HG02588 (cell line): ENCODE measurements around the gene FOXP3.

Source experiments
- ATAC-seq: cut with Tn5 transposase; IDR thresholded peaks from one replicate; pipeline ENCODE4 v1.9.1; 2021; ENCODE audit warnings: mild to moderate bottlenecking, moderate library complexity; ENCODE audit not compliant: unreplicated experiment

FOXP3 gene

GRCh38 chrX:49254639-49255038 is 9.9 kb downstream of the FOXP3 start:
- ATAC-seq = no peak

DNA sequence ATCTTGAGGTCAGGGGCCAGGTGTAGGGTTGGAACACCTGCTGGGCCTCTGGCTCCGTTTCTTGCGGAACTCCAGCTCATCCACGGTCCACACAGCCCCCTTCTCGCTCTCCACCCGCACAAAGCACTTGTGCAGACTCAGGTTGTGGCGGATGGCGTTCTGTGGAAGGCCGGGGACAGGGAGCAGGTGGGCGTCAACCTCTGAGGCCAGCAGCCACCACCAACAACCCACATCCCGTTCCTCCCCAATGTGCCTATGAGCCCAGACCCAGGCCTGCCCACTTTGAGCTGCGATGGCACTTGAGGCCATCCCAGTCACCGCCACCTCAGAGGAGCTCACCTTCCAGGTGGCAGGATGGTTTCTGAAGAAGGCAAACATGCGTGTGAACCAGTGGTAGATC is 13.2 kb downstream of the FOXP3 start:
- ATAC-seq = no peak

GRCh38 chrX:49250578-49250977 is 13.9 kb downstream of the FOXP3 start:
- ATAC-seq = no peak

- no peak for ATAC-seq
Measured at GRCh38 chrX:49250066-49250465, 14.4 kb downstream of the FOXP3 start.

DNA sequence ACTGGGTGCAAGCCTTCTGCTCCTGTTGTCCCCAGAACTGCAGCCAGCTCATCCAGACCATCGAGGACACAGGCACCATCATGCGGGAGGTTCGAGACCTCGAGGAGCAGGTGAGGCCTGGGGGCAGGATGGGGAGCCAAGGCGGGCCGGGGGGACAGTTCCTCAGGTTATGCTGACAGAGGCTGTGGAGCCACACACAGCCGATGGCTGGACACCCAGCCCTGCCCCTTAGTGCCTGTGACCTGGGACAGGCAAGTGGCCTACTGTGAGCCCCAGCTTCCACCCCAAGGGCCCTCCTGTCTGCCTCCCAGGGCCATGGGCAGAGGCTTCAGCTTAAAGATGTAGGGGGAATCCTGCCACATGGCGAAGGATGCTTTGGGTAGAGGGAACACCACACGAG is 14.9 kb downstream of the FOXP3 start:
- no peak for ATAC-seq

DNA sequence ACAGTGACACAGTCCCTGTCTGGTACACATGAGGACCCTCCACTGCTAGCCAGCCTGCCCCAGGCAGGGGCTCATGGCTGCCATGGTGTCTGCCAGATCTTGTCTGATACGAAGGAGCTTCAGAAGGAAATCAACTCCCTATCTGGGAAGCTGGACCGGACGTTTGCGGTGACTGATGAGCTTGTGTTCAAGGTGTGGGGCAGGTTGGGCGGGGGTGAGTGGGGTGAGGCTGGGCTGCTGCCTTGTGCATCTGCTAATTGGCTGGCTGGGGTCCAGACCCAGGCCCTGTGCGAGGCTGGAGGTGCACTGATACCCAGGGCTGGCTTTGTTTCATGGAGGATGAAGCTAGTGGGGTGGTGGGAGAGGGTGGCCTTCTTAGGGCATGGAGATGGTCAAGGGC is 15.4 kb downstream of the FOXP3 start:
- ATAC-seq = no peak

DNA sequence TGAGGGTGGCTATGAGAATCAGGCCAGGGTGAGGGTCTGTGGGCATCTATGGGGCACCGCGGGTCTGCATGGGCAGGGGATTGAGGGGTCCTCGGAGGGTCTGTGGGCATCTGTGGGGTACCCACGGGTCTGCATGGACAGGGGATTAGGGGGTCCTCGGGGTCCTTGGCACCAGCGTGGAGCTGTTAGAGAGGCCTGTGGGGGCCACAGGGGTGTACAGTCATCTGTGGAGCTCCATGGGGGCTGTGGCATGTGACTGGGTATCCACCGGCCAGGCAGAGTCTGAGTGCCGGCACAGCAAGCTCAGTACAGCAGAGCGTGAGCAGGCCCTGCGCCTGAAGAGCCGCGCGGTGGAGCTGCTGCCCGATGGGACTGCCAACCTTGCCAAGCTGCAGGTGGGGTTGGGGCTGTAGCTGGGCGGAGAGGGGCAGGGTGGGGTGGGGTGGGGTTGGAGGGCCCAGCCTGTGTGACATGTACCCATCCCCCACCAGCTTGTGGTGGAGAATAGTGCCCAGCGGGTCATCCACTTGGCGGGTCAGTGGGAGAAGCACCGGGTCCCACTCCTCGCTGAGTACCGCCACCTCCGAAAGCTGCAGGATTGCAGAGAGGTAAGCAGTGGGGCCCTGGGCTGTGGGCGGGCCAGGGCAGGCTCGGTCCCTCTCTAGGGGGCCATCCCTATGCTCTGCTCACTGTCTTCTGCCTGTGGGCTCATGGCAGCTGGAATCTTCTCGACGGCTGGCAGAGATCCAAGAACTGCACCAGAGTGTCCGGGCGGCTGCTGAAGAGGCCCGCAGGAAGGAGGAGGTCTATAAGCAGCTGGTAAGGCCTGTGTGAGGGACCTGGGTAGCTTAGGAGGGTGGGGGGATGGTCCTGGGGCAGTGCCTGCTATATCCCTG is 16.3 kb downstream of the FOXP3 start:
- no peak for ATAC-seq

DNA sequence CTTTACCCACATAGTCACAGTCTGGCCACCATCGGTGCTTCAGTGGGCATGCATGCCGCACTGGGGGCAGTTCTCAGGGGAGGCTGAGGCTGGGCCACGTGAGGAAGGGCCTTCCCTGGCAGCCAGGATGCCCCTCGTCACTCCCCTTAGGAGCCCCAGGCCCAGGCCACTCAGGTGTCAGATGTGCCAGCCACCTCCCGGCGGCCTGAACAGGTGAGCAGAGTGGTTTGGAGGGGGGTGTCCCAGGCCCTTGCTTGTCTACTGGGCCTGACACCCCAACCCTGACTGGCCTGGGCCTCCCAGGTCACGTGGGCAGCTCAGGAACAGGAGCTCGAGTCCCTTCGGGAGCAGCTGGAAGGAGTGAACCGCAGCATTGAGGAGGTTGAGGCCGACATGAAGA is 17.2 kb downstream of the FOXP3 start:
- no peak for ATAC-seq

DNA sequence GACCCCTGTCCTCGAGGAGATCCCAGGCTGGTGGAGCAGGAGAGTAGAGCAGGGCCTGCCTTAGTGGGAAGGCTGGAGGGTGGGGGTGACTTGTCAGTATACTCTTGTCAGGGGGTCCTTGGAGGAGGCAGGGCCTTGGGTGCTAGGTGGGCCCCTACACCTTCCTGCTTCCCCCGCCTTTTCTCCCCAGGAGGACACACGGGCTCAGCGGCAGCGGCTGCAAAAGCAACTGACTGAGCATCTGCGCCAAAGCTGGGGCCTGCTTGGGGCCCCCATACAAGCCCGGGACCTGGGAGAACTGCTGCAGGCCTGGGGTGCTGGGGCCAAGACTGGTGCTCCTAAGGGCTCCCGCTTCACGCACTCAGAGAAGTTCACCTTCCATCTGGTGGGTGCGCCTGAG is 18.0 kb downstream of the FOXP3 start:
- ATAC-seq = no peak

- no peak for ATAC-seq
Measured at GRCh38 chrX:49244207-49244606, 20.3 kb downstream of the FOXP3 start.

DNA sequence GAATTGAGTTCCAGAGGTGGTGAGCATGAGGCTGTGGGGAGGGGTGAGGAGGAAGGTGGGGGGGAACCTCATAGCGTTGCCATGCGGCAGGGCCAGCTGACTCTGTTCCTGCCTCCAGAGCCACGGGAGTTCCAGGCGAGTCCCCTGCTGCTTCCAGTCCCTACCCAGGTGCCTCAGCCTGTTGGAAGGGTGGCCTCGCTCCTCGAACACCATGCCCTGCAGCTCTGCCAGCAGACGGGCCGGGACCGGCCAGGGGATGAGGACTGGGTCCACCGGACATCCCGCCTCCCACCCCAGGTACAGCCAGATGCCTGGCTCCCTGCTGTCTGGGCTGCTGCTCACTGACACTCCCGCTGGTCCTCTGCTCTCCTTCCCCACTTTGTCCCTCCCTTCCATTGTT is 21.3 kb downstream of the FOXP3 start:
- ATAC-seq = no peak

DNA sequence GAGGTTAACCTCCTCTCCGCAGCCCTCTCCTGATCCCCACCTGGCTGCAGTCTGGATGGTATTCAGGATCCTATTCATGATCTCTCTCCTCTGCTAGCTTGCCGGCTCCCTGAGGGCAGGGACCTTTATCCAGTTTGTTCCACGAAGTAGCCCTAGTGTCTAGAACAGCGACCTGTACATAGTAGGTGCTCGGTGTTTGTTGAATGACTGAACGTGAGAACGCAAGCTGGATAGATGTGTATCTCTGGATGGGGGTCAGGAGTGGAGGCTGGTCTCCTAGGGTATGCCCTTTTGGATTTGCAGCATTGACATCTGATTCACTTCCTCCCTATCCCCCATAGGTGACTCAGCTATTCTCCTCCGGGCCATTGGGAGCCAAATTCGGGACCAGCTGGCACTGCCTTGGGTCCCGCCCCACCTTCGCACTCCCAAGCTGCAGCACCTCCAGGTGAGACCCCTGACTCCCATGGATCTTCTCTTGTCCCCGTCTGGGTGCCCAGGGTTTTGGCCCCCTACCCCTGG is 21.9 kb downstream of the FOXP3 start:
- ATAC-seq = no peak

GRCh38 chrX:49238735-49239134 is 25.8 kb downstream of the FOXP3 start:
- no peak for ATAC-seq

DNA sequence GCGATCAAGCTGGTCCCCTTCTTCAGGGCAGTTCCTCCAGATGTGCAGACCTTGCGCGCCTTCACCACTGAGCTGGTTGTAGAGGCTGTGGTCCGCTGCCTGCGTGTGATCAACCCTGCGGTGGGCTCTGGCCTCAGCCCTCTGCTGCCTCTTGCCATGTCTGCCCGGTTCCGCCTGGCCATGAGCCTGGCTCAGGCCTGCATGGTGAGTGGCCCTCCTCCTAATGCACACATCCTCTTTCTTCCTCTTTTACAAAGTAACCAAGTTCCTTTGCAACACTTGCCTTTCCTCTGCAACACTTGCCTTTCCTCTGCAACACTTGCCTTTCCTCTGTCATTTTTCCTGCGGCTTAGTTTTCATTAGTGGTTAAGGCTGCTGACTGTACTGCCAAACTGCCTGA is 27.4 kb downstream of the FOXP3 start:
- ATAC-seq = no peak

DNA sequence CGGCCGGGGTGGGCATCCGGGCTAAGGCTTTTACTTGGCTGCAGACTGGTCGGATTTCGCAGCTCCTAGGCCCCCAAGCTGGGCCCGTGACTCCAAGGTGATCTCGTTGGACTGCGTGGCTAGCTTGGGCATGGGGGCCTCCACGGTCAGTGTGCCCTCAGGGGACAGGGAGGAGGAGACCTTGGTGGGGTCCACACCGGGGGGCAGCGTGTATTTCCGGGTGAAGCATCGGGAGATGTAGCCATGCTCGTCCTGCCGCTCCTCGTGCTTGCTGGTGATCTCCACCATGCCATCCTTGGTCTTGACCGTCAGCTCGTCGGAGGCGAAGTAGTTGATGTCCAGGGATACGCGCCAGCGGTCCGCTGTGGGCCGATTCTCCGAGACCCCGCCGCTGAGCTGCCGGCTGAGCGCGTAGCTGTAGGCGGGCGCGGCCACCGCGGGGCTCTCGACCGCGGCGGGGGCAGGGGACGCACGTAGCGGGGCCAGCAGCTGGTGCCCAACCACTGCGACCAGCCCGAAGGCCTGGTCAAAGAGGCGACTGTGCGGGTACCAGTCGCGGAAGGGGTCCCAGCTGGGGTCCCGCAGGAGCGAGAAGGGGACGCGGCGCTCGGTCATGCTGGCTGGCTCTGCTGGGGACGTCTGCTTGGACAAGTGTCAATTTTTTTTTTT is 30.5 kb downstream of the FOXP3 start:
- ATAC-seq = no peak

DNA sequence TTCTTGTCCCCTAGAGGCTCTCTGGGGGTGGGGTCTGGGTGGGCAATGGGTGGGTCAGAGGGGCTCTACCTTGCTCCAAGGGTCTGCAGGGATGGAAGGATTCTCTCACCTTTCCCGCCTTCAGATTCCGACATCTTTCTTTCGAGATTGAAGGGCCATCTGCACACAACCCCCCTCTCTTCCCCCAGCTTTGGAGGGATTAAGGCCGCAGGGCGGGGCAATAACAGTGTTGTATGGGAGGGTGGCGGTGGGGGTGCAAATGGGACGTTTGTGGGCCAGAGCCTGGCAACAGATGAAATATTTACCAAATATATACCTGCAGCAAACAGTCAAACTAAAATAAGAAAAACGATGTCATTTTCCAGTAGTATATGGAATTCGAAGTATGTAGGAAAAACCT is 31.3 kb downstream of the FOXP3 start, which contains the start of gene CACNA1F:
CACNA1F (minus strand) TSS at position 165 of the 400 bp plus-strand sequence; CDS start at position 134, 31 bp downstream.
- ATAC-seq = no peak

DNA sequence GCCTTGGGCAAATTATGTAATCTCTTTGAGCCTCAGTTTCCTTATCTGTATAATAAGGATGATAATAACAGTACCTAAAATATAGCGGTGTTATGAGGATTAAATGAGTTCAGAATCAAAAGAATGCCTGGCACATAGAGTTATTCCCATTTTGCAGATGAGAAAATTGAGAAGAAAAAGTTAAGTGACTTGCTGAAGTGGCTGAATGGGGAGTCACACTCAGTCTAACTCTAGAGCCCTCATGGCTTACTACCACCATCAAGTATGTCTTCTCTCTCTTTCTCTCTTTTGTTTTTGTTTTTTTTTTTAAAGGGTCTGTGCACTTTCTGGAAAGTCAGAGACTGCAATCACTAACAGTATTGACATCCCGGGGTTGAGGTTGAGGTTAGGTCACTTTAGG is 32.0 kb downstream of the FOXP3 start:
- ATAC-seq = no peak

DNA sequence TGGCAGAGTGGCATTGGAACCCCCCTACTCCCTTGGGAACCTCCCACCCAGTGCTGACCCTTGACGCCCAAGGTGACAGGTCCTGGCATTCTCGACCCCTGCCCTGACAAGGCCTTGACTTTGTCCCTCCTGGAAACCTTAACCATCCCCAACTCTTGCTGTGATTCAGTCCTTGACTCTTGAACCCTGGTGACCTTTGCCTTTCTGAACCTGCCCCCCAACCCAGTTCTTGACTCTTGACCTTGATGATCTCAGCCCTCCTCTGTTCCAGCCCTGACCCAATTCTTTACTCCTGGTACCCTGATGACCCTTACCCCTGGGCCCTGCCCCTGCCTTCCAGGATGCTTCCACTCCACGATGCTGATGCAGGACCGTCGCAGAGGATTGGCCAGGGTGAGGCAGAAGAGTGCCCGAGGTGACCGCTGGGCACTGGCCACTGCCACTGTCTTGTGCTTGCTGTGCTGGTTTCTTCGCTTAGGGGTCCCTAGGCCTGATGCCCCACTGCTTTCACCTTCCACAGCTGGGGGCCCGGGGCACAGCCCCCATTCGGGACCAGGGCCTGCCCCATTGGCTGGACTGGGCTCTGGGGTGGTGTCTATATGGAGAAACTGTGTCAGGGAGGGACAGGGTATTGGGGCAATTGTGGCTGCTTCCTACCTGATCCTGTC is 33.0 kb downstream of the FOXP3 start:
- no peak for ATAC-seq

- ATAC-seq = peak; percentile 73
Measured at GRCh38 chrX:49230500-49231232, 33.8 kb downstream of the FOXP3 start.

- ATAC-seq = no peak
Measured at GRCh38 chrX:49228185-49228584, 36.3 kb downstream of the FOXP3 start.

GRCh38 chrX:49227726-49228125 is 36.8 kb downstream of the FOXP3 start:
- no peak for ATAC-seq
